IMR-90 (cell line): ENCODE measurements around the gene ASXL1. TPM values are rescaled to one million over a fixed set of nuclear protein-coding genes. Genes with fewer than 3 reads are reported as not detected.

Experiments
- ATAC-seq: fragments of 200-7000 bp; cut with Tn5 transposase; 2 replicates; pipeline ENCODE4 v1.9.1; 2020; ENCODE audit warnings: low read depth, mild to moderate bottlenecking, moderate library complexity
- BruUV-seq: library from RNA; stranded (reverse); fragments of 400-500 nt; replicated peaks from 2 replicates; lab custom pipeline; 2021; lab: Mats Ljungman, UMichigan
- CTCF ChIA-PET: fragments of 300-600 bp; formaldehyde crosslinking; extraction: SDS; loops from one replicate; lab custom pipeline; 2021; ENCODE audit warnings: antibody characterized with exemption; lab: Yijun Ruan, JAX
- POLR2A ChIA-PET: fragments of 300-600 bp; sonication (Branson Sonifier 250); formaldehyde crosslinking; loops from one replicate; lab custom pipeline; 2022; ENCODE audit warnings: antibody characterized with exemption; ENCODE audit not compliant: unreplicated experiment; lab: Charles Lee
- DNase-seq: peaks from one replicate; pipeline ENCODE4 v3.0.0; 2013
- H2AFZ ChIP-seq: replicated peaks from 2 replicates; pipeline ENCODE3; 2013; ENCODE audit warnings: low read length, mild to moderate bottlenecking; ENCODE audit not compliant: poor library complexity
- H2AK5ac ChIP-seq: 2 replicates; pipeline ENCODE4 v1.6.1; 2013; ENCODE audit warnings: low read depth, low read length, inconsistent platforms
- H2AK9ac ChIP-seq: replicated peaks from 2 replicates; pipeline ENCODE3; 2013; ENCODE audit warnings: mild to moderate bottlenecking, low read depth, low read length, moderate library complexity; ENCODE audit not compliant: poor library complexity
- H2BK120ac ChIP-seq: 2 replicates; pipeline ENCODE4 v1.6.1; 2013; ENCODE audit warnings: low read depth, low read length, inconsistent platforms
- H2BK15ac ChIP-seq: 3 replicates; pipeline ENCODE4 v1.6.1; 2013; ENCODE audit warnings: low read depth, low read length, inconsistent platforms
- H2BK20ac ChIP-seq: 2 replicates; pipeline ENCODE4 v1.6.1; 2013; ENCODE audit warnings: low read depth, mild to moderate bottlenecking, inconsistent platforms, low read length, moderate library complexity
- H2BK5ac ChIP-seq: 2 replicates; pipeline ENCODE4 v1.6.1; 2013; ENCODE audit warnings: mild to moderate bottlenecking, low read depth, low read length, inconsistent platforms; ENCODE audit not compliant: poor library complexity, severe bottlenecking
- H3K14ac ChIP-seq: replicated peaks from 2 replicates; pipeline ENCODE4 v1.6.1; 2013; ENCODE audit warnings: low read depth, low read length, inconsistent platforms
- H3K18ac ChIP-seq: 2 replicates; pipeline ENCODE4 v1.6.1; 2013; ENCODE audit warnings: low read depth, low read length, control low read depth
- H3K23ac ChIP-seq: 2 replicates; pipeline ENCODE4 v1.6.1; 2013; ENCODE audit warnings: low read depth, low read length, inconsistent platforms
- H3K27ac ChIP-seq: 2 replicates; pipeline ENCODE4 v1.5.1; 2013; ENCODE audit warnings: mild to moderate bottlenecking, control low read depth, low read length; ENCODE audit not compliant: insufficient read depth
- H3K27me3 ChIP-seq: 2 replicates; pipeline ENCODE4 v1.6.1; 2013; ENCODE audit warnings: low read length; ENCODE audit not compliant: control insufficient read depth, insufficient read depth
- H3K36me3 ChIP-seq: 2 replicates; pipeline ENCODE4 v1.6.1; 2013; ENCODE audit warnings: low read length, mixed read lengths; ENCODE audit not compliant: control insufficient read depth, insufficient read depth
- H3K4ac ChIP-seq: 2 replicates; pipeline ENCODE4 v1.6.1; 2013; ENCODE audit warnings: low read depth, low read length, inconsistent platforms
- H3K4me1 ChIP-seq: 2 replicates; pipeline ENCODE4 v1.6.1; 2013; ENCODE audit warnings: low read length, mixed read lengths; ENCODE audit not compliant: control insufficient read depth, insufficient read depth
- H3K4me2 ChIP-seq: 2 replicates; pipeline ENCODE4 v1.6.1; 2013; ENCODE audit warnings: low read depth, mild to moderate bottlenecking, control low read depth, low read length, moderate library complexity
- H3K4me3 ChIP-seq: 2 replicates; pipeline ENCODE4 v1.5.1; 2013; ENCODE audit warnings: low read depth, mild to moderate bottlenecking, control low read depth, low read length, moderate library complexity; ENCODE audit not compliant: insufficient read depth
- H3K56ac ChIP-seq: 2 replicates; pipeline ENCODE4 v1.6.1; 2013; ENCODE audit warnings: low read length, inconsistent platforms; ENCODE audit not compliant: insufficient read depth; ENCODE audit errors: extremely low read depth
- H3K79me1 ChIP-seq, 2 experiments: 2 replicates each; pipeline ENCODE4 v1.6.1; 2013; ENCODE audit warnings: low read length in 2 of 2, inconsistent platforms in 1 of 2, low read depth in 1 of 2
- H3K9ac ChIP-seq: 2 replicates; pipeline ENCODE4 v1.6.1; 2013; ENCODE audit warnings: low read depth, low read length, control low read depth
- H3K9me1 ChIP-seq: 2 replicates; pipeline ENCODE4 v1.6.1; 2013; ENCODE audit warnings: low read length, inconsistent platforms; ENCODE audit not compliant: insufficient read depth
- H3K9me3 ChIP-seq: 2 replicates; pipeline ENCODE4 v1.6.1; 2013; ENCODE audit warnings: low read length; ENCODE audit not compliant: control insufficient read depth, insufficient read depth
- H4K20me1 ChIP-seq: 2 replicates; pipeline ENCODE4 v1.6.1; 2013; ENCODE audit warnings: low read length, inconsistent platforms; ENCODE audit not compliant: insufficient read depth
- H4K5ac ChIP-seq: 2 replicates; pipeline ENCODE4 v1.6.1; 2013; ENCODE audit warnings: mild to moderate bottlenecking, low read depth, low read length, control low read depth
- H4K8ac ChIP-seq, 2 experiments: 2 replicates each; pipeline ENCODE4 v1.6.1; 2013; ENCODE audit warnings: low read depth in 2 of 2, low read length in 2 of 2, control low read depth in 1 of 2, inconsistent platforms in 1 of 2
- H4K91ac ChIP-seq: 2 replicates; pipeline ENCODE4 v1.6.1; 2013; ENCODE audit warnings: low read depth, low read length, inconsistent platforms; ENCODE audit not compliant: insufficient read depth
- BHLHE40 ChIP-seq: fragments of 150-350 bp; IDR thresholded peaks from 2 replicates; pipeline ENCODE4 v1.6.1; 2016; ENCODE audit warnings: mild to moderate bottlenecking, low read depth, low read length
- CEBPB ChIP-seq: IDR thresholded peaks from 2 replicates; pipeline ENCODE4 v1.6.1; 2012; ENCODE audit warnings: low read depth, low read length, improper control_type of control experiment
- CHD1 ChIP-seq: IDR thresholded peaks from 2 replicates; pipeline ENCODE4 v1.6.1; 2012; ENCODE audit warnings: low read depth, low read length, improper control_type of control experiment
- CTCF ChIP-seq: conservative IDR thresholded peaks from 2 replicates; pipeline ENCODE4 v1.5.1; 2012; ENCODE audit warnings: mild to moderate bottlenecking, low read depth, low read length, improper control_type of control experiment
- ELK1 ChIP-seq: fragments of 150-350 bp; IDR thresholded peaks from 2 replicates; pipeline ENCODE4 v1.6.1; 2016; ENCODE audit warnings: low read depth, mild to moderate bottlenecking, low read length, moderate library complexity, borderline replicate concordance
- FOS ChIP-seq: fragments of 150-350 bp; IDR thresholded peaks from 2 replicates; pipeline ENCODE4 v1.6.1; 2016; ENCODE audit warnings: low read depth, low read length
- MAFK ChIP-seq: IDR thresholded peaks from 2 replicates; pipeline ENCODE4 v1.6.1; 2012; ENCODE audit warnings: low read depth, low read length, improper control_type of control experiment
- MAZ ChIP-seq: IDR thresholded peaks from 2 replicates; pipeline ENCODE4 v1.6.1; 2012; ENCODE audit warnings: low read depth, mild to moderate bottlenecking, low read length, improper control_type of control experiment, moderate library complexity, borderline replicate concordance
- MXI1 ChIP-seq: IDR thresholded peaks from 2 replicates; pipeline ENCODE4 v1.6.1; 2012; ENCODE audit warnings: low read depth, mild to moderate bottlenecking, low read length, moderate library complexity, borderline replicate concordance
- NFE2L2 ChIP-seq: fragments of 150-350 bp; IDR thresholded peaks from 2 replicates; pipeline ENCODE4 v1.6.1; 2016; ENCODE audit warnings: low read depth, mild to moderate bottlenecking, low read length
- RAD21 ChIP-seq: IDR thresholded peaks from 2 replicates; pipeline ENCODE4 v1.6.1; 2012; ENCODE audit warnings: low read length, improper control_type of control experiment
- RCOR1 ChIP-seq: IDR thresholded peaks from 2 replicates; pipeline ENCODE4 v1.6.1; 2012; ENCODE audit warnings: mild to moderate bottlenecking, low read length, improper control_type of control experiment; ENCODE audit not compliant: insufficient replicate concordance
- RFX5 ChIP-seq: IDR thresholded peaks from 2 replicates; pipeline ENCODE4 v1.8.0; 2012; ENCODE audit warnings: low read depth, mild to moderate bottlenecking, low read length, moderate library complexity
- SMC3 ChIP-seq: fragments of 150-350 bp; IDR thresholded peaks from 2 replicates; pipeline ENCODE4 v1.6.1; 2016; ENCODE audit warnings: low read depth, mild to moderate bottlenecking, antibody characterized with exemption, low read length, moderate library complexity
- USF2 ChIP-seq: fragments of 150-350 bp; IDR thresholded peaks from 2 replicates; pipeline ENCODE4 v1.6.1; 2017; ENCODE audit warnings: mild to moderate bottlenecking, antibody characterized with exemption, low read length, low read depth
- WGBS, 2 experiments: methylation state at CpG; one replicate each; pipeline versions ENCODE4 v1.1.5 to v1.1.7; 2013; ENCODE audit warnings: missing lambda C conversion rate in 2 of 2; ENCODE audit not compliant: insufficient read length in 1 of 2; ENCODE audit errors: extremely low coverage in 2 of 2; 5-methylcytosine and 5-hydroxymethylcytosine counted together
- dilution Hi-C: fragments of 300-500 bp; cut with HindIII; formaldehyde crosslinking; loops from one replicate; pipeline ENCODE4 v1.14.3; 2018; ENCODE audit warnings: low sequenced_read_pairs; ENCODE audit not compliant: unreplicated experiment
- in situ Hi-C: fragments of 300-500 bp; cut with MboI; formaldehyde crosslinking; loops from 3 replicates; pipeline ENCODE4 v1.14.3; 2019; ENCODE audit warnings: low sequenced_read_pairs, inconsistent platforms, mixed read lengths
- intact Hi-C: fragments of 100-400 bp; cut with micrococcal nuclease; formaldehyde crosslinking; loops from 2 replicates; pipeline ENCODE4 v1.10.0; 2022
- polyA plus RNA-seq, 3 experiments: library from polyadenylated mRNA; depleted of rRNA; stranded (reverse); fragments of >200 nt; gene quantifications; 2 replicates each; pipeline ENCODE4 v1.2.3, GENCODE V29; 2012; ENCODE audit warnings: low replicate concordance in 1 of 3
- total RNA-seq: library from RNA; depleted of rRNA; stranded (reverse); fragments of >200 nt; gene quantifications from 2 replicates; pipeline ENCODE4 v1.2.3, GENCODE V29; 2012

ASXL1 gene
- total and polyA plus RNA-seq, 2 of the 4 experiments (the other 2 are of a cell fraction) = 29.9 to 37.1 TPM

GRCh38 chr20:32337937-32338661 is 20.0 kb upstream of the ASXL1 start:
- Histone ChIP-seq H3K4me2 (no peak overlapping the region), H4K91ac (no peak overlapping the region), H2BK120ac (no peak overlapping the region), H3K27me3 (no peaks in the 10 kb centered on the region), H4K8ac (no peak overlapping the region), H3K23ac (no peak overlapping the region), H3K9me1 (peaks cover 10% of the 10 kb centered on the region), H2BK20ac (no peak overlapping the region), H2AFZ (no peak overlapping the region), H3K56ac (no peak overlapping the region), H4K20me1 (0 out of 2 replicates have a peak, but pooled peaks cover 3% of the 10 kb centered on the region), H4K5ac (no peak overlapping the region), H3K4ac (0 out of 2 replicates have a peak overlapping the region, but pooled peaks have one; percentile 3), H3K4me3 (no peak overlapping the region), H2AK5ac (no peak overlapping the region; the same call in 1 of the 2 replicates), H2AK9ac (no peak overlapping the region), H3K36me3 (no peaks in the 10 kb centered on the region), H3K79me1 (peaks cover 0 to 8% of the 10 kb centered on the region in 2 experiments; a peak in 2 of 4 replicates), H3K9me3 (no peaks in the 10 kb centered on the region), H2BK15ac (no peak overlapping the region), H3K4me1 (peaks cover 4% of the 10 kb centered on the region), H3K27ac (no peak overlapping the region), H3K18ac (no peak overlapping the region), H3K14ac (no peak overlapping the region), H2BK5ac (no peak overlapping the region), H3K9ac (no peak overlapping the region)
- CTCF ChIA-PET = no interaction called here
- no peak for DNase-seq
- intact Hi-C loops (loop anchor here (1.0 to 5.0 kb wide), 3 partner anchors 99 to 314 kb away; no protein-coding TSS in a partner anchor), in situ Hi-C loops (no loop called here), dilution Hi-C loops (no loop called here)
- no CpG with 5 or more reads among the region's 11 CpGs for WGBS, 2 experiments
- ATAC-seq = no peak
- POLR2A ChIA-PET = no interaction called here
- BruUV-seq = no TSS peak
- no peak for TF ChIP-seq CTCF
- no peak for TF ChIP-seq BHLHE40
- no peak for TF ChIP-seq MXI1
- TF ChIP-seq RAD21 = no peak
- no peak for TF ChIP-seq FOS
- TF ChIP-seq RCOR1 = no peak
- no peak for TF ChIP-seq MAZ
- no peak for TF ChIP-seq CEBPB
- no peak for TF ChIP-seq MAFK
- TF ChIP-seq USF2 = no peak
- no peak for TF ChIP-seq CHD1
- TF ChIP-seq RFX5 = no peak
- TF ChIP-seq ELK1 = no peak
- no peak for TF ChIP-seq SMC3
- TF ChIP-seq NFE2L2 = no peak
